Measurements from ENCODE around the gene OVOL1.

DNA sequence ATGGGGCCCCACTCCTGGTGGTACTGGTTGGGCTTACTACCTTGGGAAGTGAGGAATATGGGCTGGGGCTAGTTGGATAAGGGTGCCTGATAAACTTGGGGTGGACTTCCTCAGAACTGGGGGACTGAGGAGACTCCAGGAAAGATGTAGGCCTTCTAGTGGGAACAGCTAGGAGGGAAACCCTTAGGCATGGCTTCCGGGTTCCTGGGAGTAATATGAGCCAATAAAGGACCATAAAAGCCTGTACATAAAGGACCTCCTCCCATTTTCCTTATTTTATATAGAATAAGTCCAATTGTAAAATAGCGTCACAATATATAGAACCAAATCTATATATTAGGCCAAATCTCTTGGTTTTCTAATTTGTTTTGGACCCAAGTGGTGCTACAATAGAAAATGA, 47.8 kb upstream of the OVOL1 start:
- TF ChIP-seq, protein P1, sequence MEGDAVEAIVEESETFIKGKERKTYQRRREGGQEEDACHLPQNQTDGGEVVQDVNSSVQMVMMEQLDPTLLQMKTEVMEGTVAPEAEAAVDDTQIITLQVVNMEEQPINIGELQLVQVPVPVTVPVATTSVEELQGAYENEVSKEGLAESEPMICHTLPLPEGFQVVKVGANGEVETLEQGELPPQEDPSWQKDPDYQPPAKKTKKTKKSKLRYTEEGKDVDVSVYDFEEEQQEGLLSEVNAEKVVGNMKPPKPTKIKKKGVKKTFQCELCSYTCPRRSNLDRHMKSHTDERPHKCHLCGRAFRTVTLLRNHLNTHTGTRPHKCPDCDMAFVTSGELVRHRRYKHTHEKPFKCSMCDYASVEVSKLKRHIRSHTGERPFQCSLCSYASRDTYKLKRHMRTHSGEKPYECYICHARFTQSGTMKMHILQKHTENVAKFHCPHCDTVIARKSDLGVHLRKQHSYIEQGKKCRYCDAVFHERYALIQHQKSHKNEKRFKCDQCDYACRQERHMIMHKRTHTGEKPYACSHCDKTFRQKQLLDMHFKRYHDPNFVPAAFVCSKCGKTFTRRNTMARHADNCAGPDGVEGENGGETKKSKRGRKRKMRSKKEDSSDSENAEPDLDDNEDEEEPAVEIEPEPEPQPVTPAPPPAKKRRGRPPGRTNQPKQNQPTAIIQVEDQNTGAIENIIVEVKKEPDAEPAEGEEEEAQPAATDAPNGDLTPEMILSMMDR (IDR thresholded peaks at IDR 0.05), result no peak
- no peak for TF ChIP-seq POLR2A (IDR thresholded peaks at IDR 0.05)

Data from Peyer's patch (tissue), 4 donors.